K562 (cell line): Measurements from ENCODE around the gene SCUBE1. TPM values are rescaled to one million over a fixed set of nuclear protein-coding genes. Genes with fewer than 3 reads are reported as not detected.

Source experiments
- ATAC-seq: fragments of 200-7000 bp; cut with Tn5 transposase; 3 replicates; pipeline ENCODE4 v1.9.1; 2020; ENCODE audit warnings: moderate library complexity
- BruUV-seq: library from RNA; stranded (reverse); fragments of 400-500 nt; replicated peaks from 2 replicates; lab custom pipeline; 2021; lab: Mats Ljungman, UMichigan
- CTCF ChIA-PET: fragments of 300-600 bp; formaldehyde crosslinking; extraction: SDS; loops from one replicate; lab custom pipeline; 2021; ENCODE audit warnings: low intra/inter-chr PET ratio; lab: Yijun Ruan, JAX
- POLR2A ChIA-PET: fragments of 300-600, 350-650 bp; sonication (Branson Sonifier 250); formaldehyde crosslinking; extraction: SDS; loops from one replicate; lab custom pipeline; 2021; ENCODE audit warnings: antibody characterized with exemption, inconsistent platforms; lab: Yijun Ruan, JAX
- DNase-seq, 4 experiments: peaks; one replicate each; pipeline versions ENCODE4 v3.0.0 to v3.0.0-alpha.2; 2011 to 2018; ENCODE audit warnings: low spot score in 3 of 4, mixed read lengths in 3 of 4; ENCODE audit errors: extremely low read depth in 1 of 4
- FAIRE-seq: peaks from 2 replicates; lab custom pipeline; 2011; peaks lifted over from hg19 to GRCh38; lab: Jason Lieb, UNC
- H2AFZ ChIP-seq: 2 replicates; pipeline ENCODE4 v1.6.0; 2011; ENCODE audit warnings: low read depth, low read length, control low read depth, inconsistent platforms
- H3K27ac ChIP-seq: fragments of 200-600 bp; 3 replicates; pipeline ENCODE4 v1.8.0; 2011; ENCODE audit warnings: low read depth, mild to moderate bottlenecking, control low read depth, inconsistent platforms, low read length, moderate library complexity, mixed read lengths; ENCODE audit errors: extremely low read depth
- H3K27me3 ChIP-seq, 2 experiments: fragments of 300-600 bp in 1 of 2; 2 replicates in 1 of 2; 3 replicates in 1 of 2; pipeline versions ENCODE4 v1.6.0 to v1.8.0; 2011; ENCODE audit warnings: inconsistent platforms in 2 of 2, low read length in 2 of 2, mild to moderate bottlenecking in 1 of 2, mixed read lengths in 1 of 2, moderate library complexity in 1 of 2; ENCODE audit not compliant: control insufficient read depth in 2 of 2, insufficient read depth in 2 of 2
- H3K36me3 ChIP-seq: fragments of 300-600 bp; 3 replicates; pipeline ENCODE4 v1.8.0; 2011; ENCODE audit warnings: mild to moderate bottlenecking, low read length, inconsistent platforms; ENCODE audit not compliant: control insufficient read depth, insufficient read depth
- H3K4me1 ChIP-seq, 2 experiments: fragments of 200-600 bp in 1 of 2; replicated peaks in 1 of 2; 2 replicates in 1 of 2; 3 replicates in 1 of 2; pipeline versions ENCODE4 v1.5.1 to v1.8.0; 2011; ENCODE audit warnings: inconsistent platforms in 2 of 2, low read length in 2 of 2, mild to moderate bottlenecking in 1 of 2, mixed read lengths in 1 of 2, moderate library complexity in 1 of 2; ENCODE audit not compliant: control insufficient read depth in 2 of 2, insufficient read depth in 2 of 2
- H3K4me2 ChIP-seq: 2 replicates; pipeline ENCODE4 v1.6.1; 2011; ENCODE audit warnings: low read length, control low read depth, inconsistent platforms, mixed read lengths; ENCODE audit not compliant: insufficient read depth
- H3K4me3 ChIP-seq: fragments of 200-600 bp; sonication (generic), shearing (Covaris generic); 2 replicates; pipeline ENCODE4 v1.5.1; 2016; ENCODE audit warnings: control low read depth, inconsistent platforms
- H3K79me2 ChIP-seq: fragments of 200-600 bp; 3 replicates; pipeline ENCODE4 v1.8.0; 2011; ENCODE audit warnings: low read length, inconsistent platforms; ENCODE audit not compliant: control insufficient read depth, insufficient read depth
- H3K9ac ChIP-seq, 2 experiments: 2 replicates each; pipeline versions ENCODE4 v1.6.0 to v1.6.1; 2011; ENCODE audit warnings: low read depth in 2 of 2, low read length in 2 of 2, control low read depth in 1 of 2, inconsistent platforms in 1 of 2, mild to moderate bottlenecking in 1 of 2, mixed read lengths in 1 of 2; ENCODE audit not compliant: insufficient read depth in 1 of 2
- H3K9me1 ChIP-seq: one replicate; pipeline ENCODE4 v1.6.0; 2011; ENCODE audit warnings: inconsistent platforms, mild to moderate bottlenecking, low read length, moderate library complexity; ENCODE audit not compliant: control insufficient read depth, insufficient read depth
- H3K9me3 ChIP-seq: replicated peaks from 2 replicates; pipeline ENCODE4 v1.5.1; 2011; ENCODE audit warnings: low read depth, low read length, inconsistent platforms; ENCODE audit not compliant: control insufficient read depth, insufficient read depth
- H4K20me1 ChIP-seq: replicated peaks from 2 replicates; pipeline ENCODE4 v1.6.1; 2011; ENCODE audit warnings: low read length, inconsistent platforms, mixed read lengths; ENCODE audit not compliant: control insufficient read depth, insufficient read depth
- CC2D1A ChIP-seq: fragments of 450-650 bp; IDR thresholded peaks from 2 replicates; pipeline ENCODE4 v1.6.1; 2017; ENCODE audit warnings: mild to moderate bottlenecking
- HLTF ChIP-seq: fragments of 450-650 bp; IDR thresholded peaks from 2 replicates; pipeline ENCODE4 v1.6.1; 2016
- POLR2G ChIP-seq: fragments of 200-400 bp; formaldehyde crosslinking; IDR thresholded peaks from 2 replicates; pipeline ENCODE4 v1.6.1; 2017; ENCODE audit warnings: low read depth, mild to moderate bottlenecking, antibody characterized with exemption, low read length, moderate library complexity
- RBFOX2 ChIP-seq: fragments of 200-400 bp; formaldehyde crosslinking; IDR thresholded peaks from 2 replicates; pipeline ENCODE4 v1.6.1; 2017; ENCODE audit warnings: low read depth, mild to moderate bottlenecking, low read length, moderate library complexity
- RNF219 ChIP-seq: fragments of 250-450 bp; sonication (Bioruptor Pico); IDR thresholded peaks from 2 replicates; pipeline ENCODE4 v1.5.0; 2022; ENCODE audit warnings: mild to moderate bottlenecking
- SFPQ ChIP-seq: fragments of 200-400 bp; formaldehyde crosslinking; IDR thresholded peaks from 2 replicates; pipeline ENCODE4 v1.6.1; 2017; ENCODE audit warnings: mild to moderate bottlenecking, low read depth, low read length, moderate library complexity
- TOE1 ChIP-seq, 2 experiments: fragments of 450-650 bp in 1 of 2; sonication (generic) in 1 of 2; formaldehyde crosslinking in 1 of 2; IDR thresholded peaks; 2 replicates each; pipeline versions ENCODE4 v1.7.1 to v1.8.0; 2016 to 2022; ENCODE audit warnings: borderline replicate concordance in 2 of 2, mild to moderate bottlenecking in 2 of 2, antibody characterized with exemption in 1 of 2, inconsistent platforms in 1 of 2, low read depth in 1 of 2, missing genetic modification reagents in 1 of 2, moderate library complexity in 1 of 2
- USF1 ChIP-seq: sonication (generic); formaldehyde crosslinking; IDR thresholded peaks from 2 replicates; pipeline ENCODE4 v1.9.0; 2022; ENCODE audit warnings: mild to moderate bottlenecking, missing genetic modification reagents
- VEZF1 ChIP-seq: fragments of 200-800 bp; sonication (Bioruptor generic); IDR thresholded peaks from 2 replicates; pipeline ENCODE4 v1.6.1; 2017; ENCODE audit warnings: missing genetic modification characterization, missing compliant biosample characterization
- ZNF3 ChIP-seq: fragments of 250-450 bp; sonication (Bioruptor Pico); IDR thresholded peaks from 2 replicates; pipeline ENCODE4 v1.5.0; 2021; ENCODE audit warnings: mild to moderate bottlenecking, moderate library complexity
- ZNF76 ChIP-seq: fragments of 250-450 bp; sonication (Bioruptor Pico); IDR thresholded peaks from 2 replicates; pipeline ENCODE4 v1.4.0; 2020; ENCODE audit warnings: mild to moderate bottlenecking, moderate library complexity, borderline replicate concordance
- WGBS: fragments of 100-300 bp; shearing (Covaris generic); methylation state at CpG from one replicate; pipeline ENCODE4 v1.1.6; 2016; ENCODE audit warnings: low coverage, mixed read lengths; ENCODE audit not compliant: insufficient coverage; ENCODE audit errors: missing lambda C conversion rate; 5-methylcytosine and 5-hydroxymethylcytosine counted together
- in situ Hi-C: fragments of 300-500 bp; cut with MboI; formaldehyde crosslinking; loops from 4 replicates; pipeline ENCODE4 v1.15.0; 2018; ENCODE audit warnings: inconsistent platforms, mixed read lengths
- intact Hi-C: fragments of 100-400 bp; cut with micrococcal nuclease; formaldehyde crosslinking; loops from 2 replicates; pipeline ENCODE4 v1.14.2; 2022
- polyA plus RNA-seq, 8 experiments: library from polyadenylated mRNA; depleted of rRNA in 4 of 8; stranded (reverse) in 5 of 8; unstranded in 3 of 8; fragments of >200 nt; fragmentation: Nextera tagmentation in 2 of 8; fragmentation: Illumina TruSeq in 1 of 8; extraction: Ambion mirVana in 2 of 8; extraction: Trizol in 1 of 8; gene quantifications; 2 replicates each; pipeline versions ENCODE4 v1.2.1 to v1.2.3, GENCODE V29; 2011 to 2014; ENCODE audit warnings: inconsistent platforms in 1 of 8, missing spikeins in 1 of 8
- total RNA-seq, 7 experiments: library from RNA; depleted of rRNA in 6 of 7; stranded (reverse); fragments of >200 nt in 6 of 7; fragmentation: Illumina TruSeq in 2 of 7; extraction: Trizol in 2 of 7; gene quantifications; 2 replicates each; pipeline versions ENCODE4 v1.2.1 to v1.2.3, GENCODE V29; 2011 to 2021; ENCODE audit warnings: low replicate concordance in 1 of 7

SCUBE1 gene
- total and polyA plus RNA-seq, 9 of the 15 experiments (the other 6 are each of a cell fraction or from before 2014, with no cell fraction given): 0.03 to 0.47 (median 0.29) TPM; not detected in 6

- TF ChIP-seq ZNF76: no peak
- no peak for TF ChIP-seq HLTF
- TF ChIP-seq, all 486 proteins: peak for 0
Observed at GRCh38 chr22:43174941-43175531, 168.1 kb downstream of the SCUBE1 start (continued).

- no peak overlapping the region for H3K9ac ChIP-seq
- peaks cover 86% of the 10 kb centered on the region for H3K36me3 ChIP-seq
- 91% methylated on average over 15 of the region's 39 CpGs for WGBS
- H3K27ac ChIP-seq: no peak overlapping the region
- H3K4me2 ChIP-seq: no peak overlapping the region
- ChIA-PET POLR2A (interaction anchor here (1.6 kb wide), 1 partner anchor 10 kb away, joined by 5 read pairs; no protein-coding TSS in a partner anchor), CTCF (no interaction called here)
- H3K27me3 ChIP-seq: no peaks in the 10 kb centered on the region
- DNase-seq (no peak), ATAC-seq (no peak), FAIRE-seq (no peak)
- H4K20me1 ChIP-seq: no peaks in the 10 kb centered on the region
- intact Hi-C loops (no loop called here), in situ Hi-C loops (no loop called here)
- TF ChIP-seq TOE1 (IDR thresholded peaks at IDR 0.05; ENCODE audit: borderline replicate concordance) (no peak), TOE1 (CRISPR knock-in tag; IDR thresholded peaks at IDR 0.05; ENCODE audit: borderline replicate concordance, low read depth) (no peak), SFPQ (no peak), POLR2G (peak; percentile 61), USF1 (CRISPR knock-in tag) (no peak), VEZF1 (CRISPR knock-in tag) (no peak), RNF219 (CRISPR knock-in tag) (no peak), RBFOX2 (peak; percentile 46), CC2D1A (no peak), ZNF3 (no peak)
- no peaks in the 10 kb centered on the region for H3K9me1 ChIP-seq
- H3K4me1 ChIP-seq: peaks cover 0 to 14% of the 10 kb centered on the region in 2 experiments; a peak in 2 of 5 replicates
- H3K79me2 ChIP-seq: no peaks in the 10 kb centered on the region
- H3K9me3 ChIP-seq: no peaks in the 10 kb centered on the region
- no peak overlapping the region for H2AFZ ChIP-seq
- no TSS peak for BruUV-seq
- H3K4me3 ChIP-seq: no peak overlapping the region
Observed at GRCh38 chr22:43173976-43174720, 169.0 kb downstream of the SCUBE1 start.
